A549 (cell line): Measurements from ENCODE around the gene SDF4. TPM values are rescaled to one million over a fixed set of nuclear protein-coding genes. Genes with fewer than 3 reads are reported as not detected.

Experiments used
- ATAC-seq, 2 experiments: fragments of 200-7000 bp in 1 of 2; fragments of >200 bp in 1 of 2; cut with Nextera tagmentation in 1 of 2; cut with Tn5 transposase in 1 of 2; 3 replicates each; pipeline versions ENCODE4 v1.8.0 to v1.9.1; 2018 to 2020; ENCODE audit warnings: mild to moderate bottlenecking in 1 of 2, moderate library complexity in 1 of 2
- CTCF ChIA-PET: fragments of 300-600 bp; sonication (Branson Sonifier 250); formaldehyde crosslinking; extraction: SDS; loops from one replicate; lab custom pipeline; 2021; ENCODE audit warnings: antibody characterized with exemption, inconsistent platforms; lab: Yijun Ruan, JAX
- POLR2A ChIA-PET: fragments of 350-600 bp; formaldehyde crosslinking; extraction: SDS; loops from one replicate; lab custom pipeline; 2021; ENCODE audit warnings: antibody characterized with exemption, inconsistent platforms; lab: Yijun Ruan, JAX
- DNase-seq, 2 experiments: peaks; one replicate each; pipeline versions ENCODE4 v3.0.0 to v3.0.0-alpha.2; 2011 to 2016; ENCODE audit warnings: low read depth in 1 of 2, low spot score in 1 of 2
- FAIRE-seq: peaks from 2 replicates; lab custom pipeline; 2011; peaks lifted over from hg19 to GRCh38; lab: Jason Lieb, UNC
- H3K27ac ChIP-seq, 2 experiments: fragments of >200 bp; sonication (Bioruptor Twin); formaldehyde crosslinking; 3 replicates each; pipeline ENCODE4 v1.5.1; 2016 to 2017
- H3K4me1 ChIP-seq: fragments of >200 bp; sonication (Bioruptor Twin); formaldehyde crosslinking; 3 replicates; pipeline ENCODE4 v1.6.1; 2016
- H3K4me2 ChIP-seq: fragments of >200 bp; sonication (Bioruptor Twin); formaldehyde crosslinking; 3 replicates; pipeline ENCODE4 v1.6.1; 2016
- H3K4me3 ChIP-seq: fragments of >200 bp; sonication (Bioruptor Twin); formaldehyde crosslinking; 3 replicates; pipeline ENCODE4 v1.5.1; 2016
- H3K9me3 ChIP-seq: fragments of >200 bp; sonication (Bioruptor Twin); formaldehyde crosslinking; 3 replicates; pipeline ENCODE4 v1.6.1; 2016
- ATOH8 ChIP-seq: fragments of 250-450 bp; sonication (Bioruptor Pico); IDR thresholded peaks from 2 replicates; pipeline ENCODE4 v1.5.0; 2020; ENCODE audit warnings: low read depth, mild to moderate bottlenecking, moderate library complexity
- CBX2 ChIP-seq: fragments of 200-600 bp; sonication (generic); IDR thresholded peaks from 2 replicates; pipeline ENCODE4 v1.6.1; 2016; ENCODE audit warnings: low read depth, mild to moderate bottlenecking, borderline replicate concordance
- CHD4 ChIP-seq: fragments of 200-600 bp; sonication (generic); IDR thresholded peaks from 2 replicates; pipeline ENCODE4 v1.6.1; 2016; ENCODE audit warnings: antibody characterized with exemption, mild to moderate bottlenecking, borderline replicate concordance
- EHF ChIP-seq: fragments of 250-450 bp; sonication (Bioruptor Pico); IDR thresholded peaks from 2 replicates; pipeline ENCODE4 v1.5.0; 2020; ENCODE audit warnings: mild to moderate bottlenecking
- ESRRA ChIP-seq: fragments of 150-350 bp; IDR thresholded peaks from 2 replicates; pipeline ENCODE4 v1.6.1; 2014; ENCODE audit warnings: mild to moderate bottlenecking, low read length, borderline replicate concordance
- FOSL2 ChIP-seq, 2 experiments: fragments of 450-650 bp in 1 of 2; fragments of >200 bp in 1 of 2; sonication (Bioruptor Twin) in 1 of 2; formaldehyde crosslinking; IDR thresholded peaks; 2 replicates each; pipeline versions ENCODE4 v1.5.0 to v1.6.1; 2016 to 2020; ENCODE audit warnings: mild to moderate bottlenecking in 1 of 2, moderate library complexity in 1 of 2
- FOXS1 ChIP-seq: fragments of 250-450 bp; sonication (Bioruptor Pico); IDR thresholded peaks from 2 replicates; pipeline ENCODE4 v1.5.0; 2020; ENCODE audit warnings: mild to moderate bottlenecking, moderate library complexity
- HDAC2 ChIP-seq: fragments of 200-600 bp; sonication (generic); IDR thresholded peaks from 2 replicates; pipeline ENCODE4 v1.6.1; 2016
- HOXA7 ChIP-seq: fragments of 250-450 bp; sonication (Bioruptor Pico); IDR thresholded peaks from 2 replicates; pipeline ENCODE4 v1.5.0; 2020; ENCODE audit warnings: mild to moderate bottlenecking, moderate library complexity
- KDM5A ChIP-seq: fragments of 200-600 bp; sonication (generic); IDR thresholded peaks from 2 replicates; pipeline ENCODE4 v1.6.1; 2016; ENCODE audit warnings: antibody characterized with exemption, mild to moderate bottlenecking
- MAFK ChIP-seq: fragments of 450-650 bp; IDR thresholded peaks from 2 replicates; pipeline ENCODE4 v1.6.1; 2014; ENCODE audit not compliant: partially characterized antibody
- NFE2L2 ChIP-seq: fragments of 150-350 bp; conservative IDR thresholded peaks from 2 replicates; pipeline ENCODE4 v1.6.1; 2014; ENCODE audit warnings: low read length
- NR3C1 ChIP-seq: fragments of >200 bp; sonication (Bioruptor Twin); formaldehyde crosslinking; IDR thresholded peaks from 3 replicates; pipeline ENCODE4 v1.6.1; 2017
- POLR2A ChIP-seq: IDR thresholded peaks from 2 replicates; pipeline ENCODE4 v1.6.1; 2012; ENCODE audit warnings: mild to moderate bottlenecking, low read length
- POLR2AphosphoS2 ChIP-seq: conservative IDR thresholded peaks from 2 replicates; pipeline ENCODE4 v1.6.1; 2012; ENCODE audit warnings: low read length, improper control_type of control experiment, inconsistent platforms
- RCOR1 ChIP-seq: fragments of 150-350 bp; IDR thresholded peaks from 2 replicates; pipeline ENCODE4 v1.6.1; 2014; ENCODE audit warnings: antibody characterized with exemption, low read length, low read depth
- RNF2 ChIP-seq: fragments of 200-600 bp; sonication (generic); IDR thresholded peaks from 2 replicates; pipeline ENCODE4 v1.6.1; 2016; ENCODE audit warnings: low read depth, mild to moderate bottlenecking, antibody characterized with exemption, moderate library complexity, borderline replicate concordance
- TFCP2L1 ChIP-seq: fragments of 250-450 bp; sonication (Bioruptor Pico); IDR thresholded peaks from 2 replicates; pipeline ENCODE4 v1.5.0; 2021; ENCODE audit warnings: mild to moderate bottlenecking
- TP53 ChIP-seq: fragments of 250-450 bp; sonication (Bioruptor Pico); IDR thresholded peaks from 2 replicates; pipeline ENCODE4 v1.5.0; 2021; ENCODE audit warnings: mild to moderate bottlenecking, moderate library complexity
- USF2 ChIP-seq: fragments of 450-650 bp; IDR thresholded peaks from 2 replicates; pipeline ENCODE4 v1.6.1; 2014; ENCODE audit warnings: antibody characterized with exemption
- ZC3H11A ChIP-seq: fragments of 450-650 bp; IDR thresholded peaks from 2 replicates; pipeline ENCODE4 v1.6.1; 2014; ENCODE audit warnings: antibody characterized with exemption, mild to moderate bottlenecking
- ZFP36 ChIP-seq: fragments of 450-650 bp; IDR thresholded peaks from 2 replicates; pipeline ENCODE4 v1.6.1; 2014; ENCODE audit warnings: borderline replicate concordance; ENCODE audit not compliant: partially characterized antibody
- ZNF302 ChIP-seq: fragments of 250-450 bp; sonication (Bioruptor Pico); IDR thresholded peaks from 2 replicates; pipeline ENCODE4 v1.9.0; 2021; ENCODE audit warnings: inconsistent platforms, mild to moderate bottlenecking, moderate library complexity
- WGBS: methylation state at CpG from one replicate; pipeline ENCODE4 v1.1.6; 2017; ENCODE audit errors: missing lambda C conversion rate; 5-methylcytosine and 5-hydroxymethylcytosine counted together
- polyA plus RNA-seq, 4 experiments: library from polyadenylated mRNA; depleted of rRNA in 3 of 4; stranded (reverse); fragments of >200 nt; fragmentation: RNase III in 1 of 4; extraction: RNeasy Plus Mini Kit Qiagen cat#74134 plus additional on column Dnase treatment in 1 of 4; gene quantifications; 2 replicates in 3 of 4; 3 replicates in 1 of 4; pipeline ENCODE4 v1.2.3, GENCODE V29; 2011 to 2017
- TF ChIP-seq, protein P1 (sequence below): fragments of 250-450 bp; sonication (Bioruptor Pico); IDR thresholded peaks from 2 replicates; pipeline ENCODE4 v1.5.0; 2021; ENCODE audit warnings: mild to moderate bottlenecking, moderate library complexity, borderline replicate concordance
- TF ChIP-seq, protein P2 (sequence below): fragments of >200 bp; sonication (Bioruptor Twin); formaldehyde crosslinking; IDR thresholded peaks from 2 replicates; pipeline ENCODE4 v1.6.1; 2016

SDF4 gene
- polyA plus RNA-seq, 2 of the 4 experiments (the other 2 are of a cell fraction), result 58.3 to 97.4 TPM

DNA sequence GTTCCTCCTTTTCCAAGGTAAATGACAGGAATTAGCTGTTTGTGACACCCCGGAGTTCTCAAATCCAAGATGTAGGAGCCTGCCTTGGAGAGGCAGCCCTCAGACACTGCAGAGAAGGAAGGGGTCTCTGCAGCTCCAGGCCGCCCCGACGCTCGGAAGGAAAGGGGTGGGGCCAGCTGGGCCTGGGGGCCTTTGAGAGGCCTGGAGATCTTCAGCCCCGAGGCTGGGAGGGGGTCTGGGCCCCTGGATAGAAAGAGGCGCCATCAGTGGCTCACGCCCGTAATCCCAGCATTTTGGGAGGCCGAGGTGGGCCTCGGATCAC, 24.3 kb downstream of the SDF4 start:
- FAIRE-seq (no peak), ATAC-seq (no peak), DNase-seq (no peak)
- Histone ChIP-seq H3K4me1 (0 out of 3 replicates have a peak, but pooled peaks cover 3% of the 10 kb centered on the region), H3K4me2 (no peak overlapping the region; the same call in 2 of the 3 replicates), H3K4me3 (no peak overlapping the region), H3K9me3 (no peaks in the 10 kb centered on the region), H3K27ac (no peak overlapping the region)
- ChIA-PET CTCF (interaction anchor here (0.6 to 3.0 kb wide), 3 partner anchors 19 to 136 kb away, joined by 3 to 12 read pairs (median 3); no protein-coding TSS in a partner anchor), POLR2A (no interaction called here)
- TF ChIP-seq FOSL2 (IDR thresholded peaks at IDR 0.05) (no peak), FOSL2 (CRISPR knock-in tag; IDR thresholded peaks at IDR 0.05) (no peak)
- WGBS, result 57% methylated on average over 5 of the region's 11 CpGs

DNA sequence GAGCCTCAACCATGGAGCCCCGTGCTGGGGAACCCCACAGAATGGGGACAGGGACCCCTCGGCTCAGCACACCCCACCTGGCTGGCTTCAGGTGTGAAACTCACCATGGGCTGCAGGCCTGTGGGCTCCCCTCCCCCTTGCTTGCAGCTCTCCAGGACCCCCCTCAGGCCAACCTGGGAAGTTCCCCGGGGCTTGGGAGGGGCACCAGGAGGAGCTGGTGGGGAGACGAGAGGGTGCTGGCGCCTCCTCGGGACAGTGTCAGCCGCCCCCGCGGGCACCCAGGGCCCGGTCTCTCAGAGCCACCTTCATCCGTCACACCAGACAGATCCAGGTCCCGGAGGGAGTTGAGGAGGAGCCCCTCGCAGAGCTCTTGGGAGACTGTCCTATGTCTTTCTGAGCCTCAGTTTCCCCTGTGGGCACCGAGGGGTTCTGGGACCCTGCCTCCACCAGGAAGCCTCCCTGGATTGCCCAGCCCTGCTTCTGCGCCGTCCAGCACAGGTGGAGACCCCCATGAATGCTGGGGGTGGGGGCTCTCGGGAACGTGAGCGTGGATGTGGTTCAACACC, 24.8 kb downstream of the SDF4 start:
- FAIRE-seq (no peak), DNase-seq (no peak), ATAC-seq (no peak)
- H3K4me3 ChIP-seq, result no peak overlapping the region
- POLR2A ChIA-PET, result no interaction called here
- TF ChIP-seq ZFP36, result peak; percentile 78
- TF ChIP-seq NFE2L2, result no peak
- no peaks in the 10 kb centered on the region for H3K9me3 ChIP-seq
- H3K27ac ChIP-seq, result no peak overlapping the region
- 0 out of 3 replicates have a peak, but pooled peaks cover 3% of the 10 kb centered on the region for H3K4me1 ChIP-seq
- no peak overlapping the region for H3K4me2 ChIP-seq
- WGBS, result 57% methylated on average over 6 of the region's 19 CpGs
- CTCF ChIA-PET, result interaction anchor here (0.7 to 3.0 kb wide), 2 partner anchors 20 to 85 kb away, joined by 3 to 12 read pairs; no protein-coding TSS in a partner anchor

- Histone ChIP-seq H3K4me3 (no peak within 1 kb of the TSS), H3K4me2 (no peak within 1 kb of the TSS), H3K4me1 (0 out of 3 replicates have a peak, but pooled peaks cover 3% of the 10 kb centered on the region), H3K9me3 (no peaks in the 10 kb centered on the region), H3K27ac (no peak within 1 kb of the TSS)
- ATAC-seq, result no peak
- POLR2A ChIA-PET, result no interaction called here
- no peak for FAIRE-seq
- CTCF ChIA-PET, result interaction anchor here (0.7 to 3.0 kb wide), 2 partner anchors 21 to 85 kb away, joined by 3 to 12 read pairs; no protein-coding TSS in a partner anchor
- TF ChIP-seq ESRRA, result no peak
- TF ChIP-seq USF2, result no peak
- no peak for TF ChIP-seq POLR2A
- TF ChIP-seq ZC3H11A, result no peak
- no peak for TF ChIP-seq CHD4
- TF ChIP-seq TP53 (CRISPR knock-in tag), result no peak
- no peak for TF ChIP-seq RCOR1
- no peak for TF ChIP-seq ATOH8 (CRISPR knock-in tag)
- no peak for TF ChIP-seq HDAC2
- TF ChIP-seq TFCP2L1 (CRISPR knock-in tag), result no peak
- no peak for TF ChIP-seq RNF2
- no peak for DNase-seq
- 81% methylated on average over 13 of the region's 49 CpGs for WGBS
Measured at GRCh38 chr1:1206376-1206965, 25.3 kb downstream of the SDF4 start, which contains the start of gene TNFRSF18. TSS of gene TNFRSF18 (minus strand) at chr1:1206592. CDS start at chr1:1206571, 21 bp downstream.

DNA sequence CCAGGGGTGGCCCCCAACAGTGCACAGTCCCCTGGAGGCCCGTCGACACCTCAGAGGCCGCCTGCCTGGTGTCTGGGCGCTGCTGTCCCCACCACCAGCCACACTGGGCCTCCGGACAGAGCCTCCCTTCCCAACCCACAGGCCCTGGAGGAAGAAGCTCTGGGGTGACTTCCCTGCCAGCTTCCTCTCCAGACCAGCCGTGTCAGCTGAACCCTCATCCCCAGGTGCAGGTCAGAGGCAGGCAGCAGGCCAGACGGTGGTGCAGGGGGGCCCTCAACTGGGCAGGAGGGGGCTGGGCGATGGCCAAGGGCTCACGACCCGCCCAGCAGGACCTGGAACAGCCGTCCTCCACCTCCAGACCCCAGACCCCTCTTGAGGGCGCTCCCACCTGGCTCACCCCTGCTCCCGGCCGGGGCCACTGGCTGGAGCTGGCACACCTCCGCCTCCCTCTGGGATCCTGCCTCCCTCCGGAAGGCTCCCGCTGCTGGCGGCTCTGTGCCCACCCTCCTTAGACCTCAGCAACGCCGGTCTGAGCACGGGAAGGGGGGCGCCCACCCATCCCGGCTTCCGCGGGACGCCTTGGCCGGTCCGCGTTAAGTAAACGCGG, 25.9 kb downstream of the SDF4 start:
- DNase-seq (no peak), ATAC-seq (no peak; a peak in 1 of 6 replicates), FAIRE-seq (no peak)
- no peak overlapping the region for H3K4me3 ChIP-seq
- WGBS, result 77% methylated on average over 9 of the region's 31 CpGs
- ChIA-PET POLR2A (no interaction called here), CTCF (interaction anchor here (1.2 kb wide), 1 partner anchor 12 kb away, joined by 3 read pairs; no protein-coding TSS in a partner anchor)
- H3K4me2 ChIP-seq, result no peak overlapping the region
- no peak overlapping the region for H3K27ac ChIP-seq
- H3K9me3 ChIP-seq, result no peaks in the 10 kb centered on the region
- H3K4me1 ChIP-seq, result peaks cover 3% of the 10 kb centered on the region; the same call in 1 of the 3 replicates
- TF ChIP-seq FOSL2 (IDR thresholded peaks at IDR 0.05), result no peak
- no peak for TF ChIP-seq FOSL2 (CRISPR knock-in tag; IDR thresholded peaks at IDR 0.05)
- TF ChIP-seq POLR2AphosphoS2, result no peak
- TF ChIP-seq NR3C1, result no peak
- no peak for TF ChIP-seq HOXA7
- TF ChIP-seq USF2, result no peak
- TF ChIP-seq CBX2, result no peak
- TF ChIP-seq MAFK, result no peak
- TF ChIP-seq ZNF302, result no peak
- TF ChIP-seq KDM5A, result no peak
- TF ChIP-seq, protein P1, sequence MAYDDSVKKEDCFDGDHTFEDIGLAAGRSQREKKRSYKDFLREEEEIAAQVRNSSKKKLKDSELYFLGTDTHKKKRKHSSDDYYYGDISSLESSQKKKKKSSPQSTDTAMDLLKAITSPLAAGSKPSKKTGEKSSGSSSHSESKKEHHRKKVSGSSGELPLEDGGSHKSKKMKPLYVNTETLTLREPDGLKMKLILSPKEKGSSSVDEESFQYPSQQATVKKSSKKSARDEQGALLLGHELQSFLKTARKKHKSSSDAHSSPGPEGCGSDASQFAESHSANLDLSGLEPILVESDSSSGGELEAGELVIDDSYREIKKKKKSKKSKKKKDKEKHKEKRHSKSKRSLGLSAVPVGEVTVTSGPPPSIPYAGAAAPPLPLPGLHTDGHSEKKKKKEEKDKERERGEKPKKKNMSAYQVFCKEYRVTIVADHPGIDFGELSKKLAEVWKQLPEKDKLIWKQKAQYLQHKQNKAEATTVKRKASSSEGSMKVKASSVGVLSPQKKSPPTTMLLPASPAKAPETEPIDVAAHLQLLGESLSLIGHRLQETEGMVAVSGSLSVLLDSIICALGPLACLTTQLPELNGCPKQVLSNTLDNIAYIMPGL (CRISPR knock-in tag), result no peak
- TF ChIP-seq FOXS1 (CRISPR knock-in tag), result no peak
- TF ChIP-seq, protein P2, sequence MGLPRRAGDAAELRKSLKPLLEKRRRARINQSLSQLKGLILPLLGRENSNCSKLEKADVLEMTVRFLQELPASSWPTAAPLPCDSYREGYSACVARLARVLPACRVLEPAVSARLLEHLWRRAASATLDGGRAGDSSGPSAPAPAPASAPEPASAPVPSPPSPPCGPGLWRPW, result no peak
- no peak for TF ChIP-seq EHF
- TF ChIP-seq ESRRA, result no peak
